A204.1 (cell line): ENCODE measurements around the gene VPS8.
"Not testable (repeated sequence)": the region's sequence is repeated elsewhere in the genome, so short reads cannot be mapped to it uniquely, and the experiment has no call there.

Experiments
- FAIRE-seq: peaks from 2 replicates; lab custom pipeline; 2012; peaks lifted over from hg19 to GRCh38; lab: Jason Lieb, UNC

The VPS8 gene

GRCh38 chr3:184872200-184872599 lies 60.2 kb downstream of the VPS8 start:
- no peak for FAIRE-seq

DNA sequence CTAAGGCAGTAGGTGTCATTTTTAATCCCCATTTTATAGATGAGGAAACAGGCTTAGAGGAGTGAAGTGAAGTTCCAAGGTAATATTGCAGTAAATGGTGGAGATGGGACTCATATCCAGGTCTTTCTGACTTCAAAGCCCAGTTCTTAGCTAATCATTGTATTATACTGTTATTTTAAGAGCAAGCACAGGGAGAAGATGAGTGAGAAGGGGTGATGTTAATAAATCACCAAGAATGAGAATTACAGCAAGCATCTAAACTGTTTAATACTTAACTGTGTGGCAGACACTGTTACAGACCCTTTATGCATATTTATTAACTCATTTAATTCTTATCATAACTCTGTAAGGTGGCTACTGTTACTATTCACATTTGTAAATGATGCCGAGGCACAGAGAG lies 61.2 kb downstream of the VPS8 start:
- no peak for FAIRE-seq

DNA sequence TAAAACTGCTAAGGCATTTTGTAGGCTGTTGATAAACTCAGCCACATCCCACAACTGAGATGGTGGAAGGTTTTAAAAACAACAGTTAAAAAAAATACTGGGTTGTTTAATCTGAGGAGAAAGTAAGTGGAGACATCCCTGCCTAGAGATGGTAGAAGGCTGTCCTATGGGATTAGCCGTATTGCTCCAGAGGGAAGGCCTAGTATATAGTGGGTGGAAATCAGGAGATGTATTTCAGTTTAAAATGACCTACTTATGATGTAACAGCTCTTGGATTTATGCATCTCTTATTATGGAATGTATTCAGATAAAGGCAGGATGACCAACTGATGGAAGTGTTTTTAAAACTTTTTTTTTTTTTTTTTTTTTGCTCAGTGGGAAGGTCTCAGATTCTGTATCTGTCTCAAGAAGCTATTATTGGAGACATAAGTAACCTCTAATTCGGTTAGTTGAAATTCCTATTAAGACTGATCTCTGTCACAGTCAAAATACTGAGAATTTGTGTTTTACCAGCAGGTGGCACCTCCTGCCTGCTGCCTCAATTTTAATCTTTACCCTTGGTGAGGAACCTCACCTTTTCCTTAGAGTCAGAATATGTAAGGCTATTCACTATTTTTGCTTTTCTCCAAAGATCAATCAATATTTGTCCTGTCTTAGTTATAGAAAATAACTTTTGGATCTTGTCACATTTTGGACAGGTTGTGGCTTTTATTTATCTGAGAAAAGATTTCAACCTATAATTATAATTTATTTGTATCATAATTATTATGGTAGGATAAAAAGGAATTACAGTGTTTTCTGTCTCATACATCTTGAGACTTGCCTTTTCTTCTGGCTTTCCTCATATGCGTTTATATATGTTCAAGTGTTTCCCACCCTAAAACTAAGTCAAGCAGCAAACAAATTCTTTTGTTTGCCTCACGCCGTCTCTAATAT lies 63.0 kb downstream of the VPS8 start:
- FAIRE-seq = peak; percentile 74

DNA sequence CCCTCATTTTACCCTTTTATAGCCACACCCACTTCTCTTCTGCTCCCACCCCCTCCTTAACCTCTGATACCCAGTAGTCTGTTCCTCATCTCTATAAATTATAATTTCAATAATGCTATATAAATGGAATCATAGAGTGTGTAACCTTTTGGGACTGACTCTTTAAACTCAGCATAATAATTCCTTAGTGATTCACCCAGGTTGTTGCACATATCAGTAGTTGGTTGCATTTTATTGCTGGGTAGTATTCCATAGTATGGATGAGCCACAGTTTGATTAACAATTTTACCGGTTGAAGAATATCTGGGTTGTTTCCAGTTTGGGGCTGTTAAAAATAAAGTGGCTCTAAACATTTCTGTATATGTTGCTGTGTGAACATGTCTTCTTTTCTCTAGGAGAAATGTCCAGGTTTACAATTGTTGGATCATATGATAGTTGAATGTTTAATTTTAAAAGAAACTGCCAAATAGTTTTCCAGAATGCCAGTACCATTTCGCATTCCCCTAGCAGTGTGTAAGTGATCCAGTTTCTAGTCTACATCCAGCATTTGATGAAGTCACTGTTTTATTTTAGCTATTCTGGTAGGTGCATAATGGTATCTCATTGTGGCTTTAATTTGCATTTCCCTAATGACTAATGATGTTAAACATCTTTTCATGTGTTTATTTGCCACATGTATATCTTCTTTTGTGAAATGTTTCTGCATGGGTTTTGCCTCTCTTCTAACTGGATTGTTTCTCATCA lies 68.5 kb downstream of the VPS8 start:
- no peak for FAIRE-seq

DNA sequence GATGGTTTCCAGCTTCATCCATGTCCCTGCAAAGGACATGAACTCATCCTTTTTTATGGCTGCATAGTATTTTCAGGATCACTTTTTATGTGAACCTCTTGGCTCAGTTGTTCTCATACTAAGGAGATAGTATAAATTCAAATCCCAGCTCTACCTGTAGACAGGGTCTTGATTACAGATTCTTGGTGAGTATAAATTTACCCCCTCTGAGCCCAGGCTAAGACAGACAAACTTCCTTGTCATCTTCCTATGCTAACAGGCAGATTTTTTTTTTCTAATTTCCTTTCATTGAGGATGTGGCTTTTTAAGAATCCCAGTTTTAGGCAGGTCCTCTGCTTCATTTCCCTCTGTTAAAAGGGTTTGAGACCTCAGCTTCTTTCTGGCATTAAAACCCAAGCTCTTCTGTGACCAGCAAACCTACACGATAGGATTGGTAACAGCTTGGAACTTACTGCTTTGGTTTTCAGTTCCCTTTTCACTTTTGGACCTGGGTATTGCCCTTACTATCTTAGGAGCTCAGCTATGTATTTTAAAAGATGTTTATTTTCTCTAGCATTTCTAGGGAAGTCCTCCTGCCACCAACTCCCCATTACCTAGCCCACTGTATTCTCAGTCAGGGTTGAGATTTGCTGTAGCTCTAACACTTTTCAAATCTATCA lies 72.5 kb downstream of the VPS8 start:
- no peak for FAIRE-seq

DNA sequence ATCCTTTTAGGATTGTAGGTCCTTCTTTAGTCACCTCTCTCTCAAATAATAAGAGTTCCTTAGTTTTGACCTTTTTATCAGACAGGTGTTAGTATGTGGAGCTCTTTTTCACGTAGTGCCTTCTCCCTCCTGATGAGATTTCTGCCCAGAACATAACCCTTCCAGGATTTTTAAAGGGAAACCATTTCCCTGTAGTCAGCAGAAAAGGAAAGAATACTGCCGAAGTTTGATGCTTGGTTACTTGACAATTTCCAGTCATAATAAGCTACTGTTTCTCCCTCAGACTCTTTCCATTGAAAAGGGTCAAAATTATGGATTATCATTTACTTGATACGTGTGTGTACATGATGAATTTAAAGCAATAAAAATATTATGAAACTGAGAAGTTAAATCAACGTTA lies 73.1 kb downstream of the VPS8 start:
- FAIRE-seq = no peak

DNA sequence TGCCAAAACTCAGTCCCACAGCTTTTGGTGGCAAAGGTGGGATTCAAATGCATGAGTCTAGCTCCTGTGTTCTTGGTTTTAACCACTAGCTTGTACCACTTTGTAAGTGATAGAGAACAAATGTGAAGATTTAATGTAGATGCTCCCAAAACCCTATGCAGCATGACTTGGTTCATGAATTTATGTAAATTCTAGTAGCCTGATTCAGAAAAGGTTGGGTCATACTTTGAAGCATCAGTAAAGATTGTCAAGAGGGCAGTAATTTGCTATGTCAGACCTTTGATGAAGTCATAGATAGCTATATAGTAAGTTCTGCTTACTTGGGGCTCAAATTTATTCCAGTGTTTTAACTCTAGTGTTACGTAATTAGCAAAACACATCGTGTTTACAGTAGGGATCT lies 75.6 kb downstream of the VPS8 start:
- no peak for FAIRE-seq

- no peak for FAIRE-seq
Observed at GRCh38 chr3:184889312-184889904, 77.4 kb downstream of the VPS8 start.

- FAIRE-seq = no peak
Observed at GRCh38 chr3:184894051-184894450, 82.1 kb downstream of the VPS8 start.

DNA sequence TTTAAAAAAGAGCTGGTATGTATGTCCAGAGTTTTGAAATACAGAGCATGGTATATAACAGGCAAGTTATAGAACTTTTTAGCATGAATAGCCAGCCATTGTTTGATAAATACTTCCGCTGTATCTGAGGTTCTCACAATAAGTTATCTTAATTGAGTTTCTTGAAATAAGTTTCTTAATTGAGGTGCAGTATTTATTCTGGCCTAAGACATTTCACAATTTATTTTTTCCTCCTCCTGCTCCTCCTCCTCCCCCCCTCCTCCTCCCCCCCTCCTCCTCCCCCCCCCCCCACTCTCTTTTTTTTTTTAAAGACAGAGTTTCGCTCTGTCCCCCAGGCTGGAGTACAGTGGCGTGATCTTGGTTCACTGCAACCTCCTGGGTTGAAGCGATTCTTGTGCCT lies 83.4 kb downstream of the VPS8 start:
- no peak for FAIRE-seq

GRCh38 chr3:184896336-184896735 lies 84.4 kb downstream of the VPS8 start:
- FAIRE-seq = no peak

- FAIRE-seq = no peak
Observed at GRCh38 chr3:184899953-184900595, 88.1 kb downstream of the VPS8 start.

GRCh38 chr3:184907031-184907430 lies 95.1 kb downstream of the VPS8 start:
- not testable (repeated sequence) for FAIRE-seq

GRCh38 chr3:184907681-184908649 lies 96.0 kb downstream of the VPS8 start:
- no peak for FAIRE-seq

DNA sequence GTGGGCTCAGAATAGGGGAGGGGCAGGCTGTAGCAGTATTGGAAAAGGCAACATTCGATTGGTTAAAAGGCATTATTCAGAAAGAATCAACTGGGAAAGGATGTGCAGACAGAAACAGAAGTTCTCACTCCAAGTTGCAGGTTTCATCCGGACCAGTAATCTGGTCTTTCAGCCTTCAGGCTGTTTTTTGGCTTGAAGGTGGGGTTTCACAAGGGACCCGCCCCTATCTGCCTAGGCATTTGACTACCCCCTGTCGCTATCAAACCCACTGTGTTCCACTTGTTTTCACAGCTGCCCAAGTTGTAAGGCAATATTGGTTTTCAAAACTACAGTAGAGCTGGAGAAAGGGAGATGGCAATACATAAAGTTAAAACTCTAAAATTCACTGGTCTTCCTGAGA lies 96.9 kb downstream of the VPS8 start:
- FAIRE-seq = no peak

- FAIRE-seq = no peak
Observed at GRCh38 chr3:184910664-184911063, 98.7 kb downstream of the VPS8 start.

- FAIRE-seq = no peak
Observed at GRCh38 chr3:184911570-184911969, 99.6 kb downstream of the VPS8 start.

- no peak for FAIRE-seq
Observed at GRCh38 chr3:184912163-184912562, 100.2 kb downstream of the VPS8 start.

GRCh38 chr3:184914628-184915027 lies 102.7 kb downstream of the VPS8 start:
- FAIRE-seq = no peak

- FAIRE-seq = no peak
Observed at GRCh38 chr3:184918750-184919149, 106.8 kb downstream of the VPS8 start.

- no peak for FAIRE-seq
Observed at GRCh38 chr3:184919651-184920050, 107.7 kb downstream of the VPS8 start.
